SU-DHL-6 (cell line): ENCODE results near the gene KIF5C.

Source experiments
- H2AFZ ChIP-seq: fragments of 200-600 bp; sonication (generic); 2 replicates; pipeline ENCODE4 v1.6.1; 2014; ENCODE audit warnings: low read depth, mild to moderate bottlenecking, moderate library complexity, mixed read lengths, antibody characterized with exemption, low read length; ENCODE audit not compliant: severe bottlenecking
- H3F3A ChIP-seq: fragments of 200-600 bp; shearing (Covaris generic); 2 replicates; pipeline ENCODE4 v1.6.0; 2016; ENCODE audit warnings: antibody characterized with exemption, mild to moderate bottlenecking; ENCODE audit not compliant: insufficient read depth
- H3K27ac ChIP-seq: fragments of 200-600 bp; sonication (generic); 2 replicates; pipeline ENCODE4 v1.5.1; 2016; ENCODE audit warnings: low read depth, mild to moderate bottlenecking, low read length, moderate library complexity, mixed read lengths
- H3K27me3 ChIP-seq: fragments of 200-600 bp; sonication (generic), shearing (Covaris generic); 2 replicates; pipeline ENCODE4 v1.6.0; 2014; ENCODE audit warnings: mild to moderate bottlenecking, low read length
- H3K36me3 ChIP-seq: fragments of 200-600 bp; sonication (generic); 2 replicates; pipeline ENCODE4 v1.6.1; 2014; ENCODE audit warnings: mild to moderate bottlenecking, low read length, mixed read lengths
- H3K4me2 ChIP-seq: fragments of 300-600, 200-600 bp; shearing (Covaris generic), sonication (generic); 2 replicates; pipeline ENCODE4 v1.6.0; 2014; ENCODE audit warnings: low read length, low read depth, mild to moderate bottlenecking; ENCODE audit not compliant: poor library complexity, severe bottlenecking
- H3K4me3 ChIP-seq: fragments of 200-600 bp; sonication (generic); 2 replicates; pipeline ENCODE4 v1.5.1; 2014; ENCODE audit warnings: antibody characterized with exemption, low read length, mild to moderate bottlenecking, mixed read lengths; ENCODE audit not compliant: insufficient read depth, poor library complexity, severe bottlenecking
- H3K79me2 ChIP-seq: fragments of 200-600 bp; sonication (generic); 2 replicates; pipeline ENCODE4 v1.6.1; 2014; ENCODE audit warnings: mild to moderate bottlenecking, low read length, moderate library complexity; ENCODE audit not compliant: insufficient read depth
- H3K9ac ChIP-seq: fragments of 200-600 bp; sonication (generic); 2 replicates; pipeline ENCODE4 v1.7.0; 2014; ENCODE audit warnings: mild to moderate bottlenecking, low read length
- H3K9me2 ChIP-seq: fragments of 200-600 bp; sonication (generic); replicated peaks from 2 replicates; pipeline ENCODE4 v1.6.1; 2014; ENCODE audit warnings: low read length; ENCODE audit not compliant: insufficient read depth
- H3K9me3 ChIP-seq: fragments of 200-600 bp; sonication (generic); 2 replicates; pipeline ENCODE4 v1.6.1; 2014; ENCODE audit warnings: low read length, mixed read lengths; ENCODE audit not compliant: insufficient read depth
- H4K20me1 ChIP-seq: fragments of 200-600 bp; sonication (generic); 2 replicates; pipeline ENCODE4 v1.6.1; 2014; ENCODE audit warnings: low read depth, mild to moderate bottlenecking, antibody characterized with exemption, low read length, moderate library complexity, mixed read lengths
- EZH2phosphoT487 ChIP-seq: fragments of 200-600 bp; sonication (generic), shearing (Covaris generic); conservative IDR thresholded peaks from 2 replicates; pipeline ENCODE4 v1.6.1; 2018; ENCODE audit warnings: mild to moderate bottlenecking, antibody characterized with exemption, low read length, moderate library complexity, mixed read lengths
- TF ChIP-seq, protein P1 (sequence below): fragments of 200-600 bp; sonication (generic); IDR thresholded peaks from one replicate; pipeline ENCODE4 v1.5.1; 2017; ENCODE audit warnings: antibody characterized with exemption, mild to moderate bottlenecking, low read length, moderate library complexity; ENCODE audit not compliant: insufficient read depth, poor library complexity, severe bottlenecking

Gene KIF5C

DNA sequence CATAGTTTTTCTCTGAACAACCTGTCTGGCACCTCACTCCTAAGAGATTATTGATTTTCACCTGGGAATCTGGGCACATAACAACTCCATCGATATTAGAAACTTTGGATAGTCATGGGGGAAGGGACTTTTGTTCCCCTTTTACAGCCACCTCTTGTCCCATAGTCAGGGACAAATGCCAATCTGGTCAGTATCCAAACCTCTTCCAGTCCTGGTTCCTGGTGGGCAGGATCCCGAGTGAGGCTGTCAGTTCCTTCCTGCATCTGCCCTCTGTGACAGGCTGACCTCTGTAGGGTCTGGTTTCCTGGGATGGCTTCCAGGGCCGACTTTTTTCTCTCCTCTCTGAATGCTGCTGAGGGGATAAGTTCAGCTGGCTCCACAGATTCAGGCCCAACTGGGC lies 11.0 kb downstream of the KIF5C start:
- Histone ChIP-seq H3K9me3 (no peaks in the 10 kb centered on the region), H3K4me3 (no peak overlapping the region), H3K9ac (no peak overlapping the region), H3K27ac (no peak overlapping the region), H4K20me1 (no peaks in the 10 kb centered on the region), H3K9me2 (no peaks in the 10 kb centered on the region), H3K4me2 (no peak overlapping the region), H2AFZ (no peak overlapping the region), H3K27me3 (no peaks in the 10 kb centered on the region), H3K79me2 (no peaks in the 10 kb centered on the region), H3K36me3 (no peaks in the 10 kb centered on the region), H3F3A (no peaks in the 10 kb centered on the region)
- TF ChIP-seq EZH2phosphoT487, result no peak
- TF ChIP-seq, protein P1, sequence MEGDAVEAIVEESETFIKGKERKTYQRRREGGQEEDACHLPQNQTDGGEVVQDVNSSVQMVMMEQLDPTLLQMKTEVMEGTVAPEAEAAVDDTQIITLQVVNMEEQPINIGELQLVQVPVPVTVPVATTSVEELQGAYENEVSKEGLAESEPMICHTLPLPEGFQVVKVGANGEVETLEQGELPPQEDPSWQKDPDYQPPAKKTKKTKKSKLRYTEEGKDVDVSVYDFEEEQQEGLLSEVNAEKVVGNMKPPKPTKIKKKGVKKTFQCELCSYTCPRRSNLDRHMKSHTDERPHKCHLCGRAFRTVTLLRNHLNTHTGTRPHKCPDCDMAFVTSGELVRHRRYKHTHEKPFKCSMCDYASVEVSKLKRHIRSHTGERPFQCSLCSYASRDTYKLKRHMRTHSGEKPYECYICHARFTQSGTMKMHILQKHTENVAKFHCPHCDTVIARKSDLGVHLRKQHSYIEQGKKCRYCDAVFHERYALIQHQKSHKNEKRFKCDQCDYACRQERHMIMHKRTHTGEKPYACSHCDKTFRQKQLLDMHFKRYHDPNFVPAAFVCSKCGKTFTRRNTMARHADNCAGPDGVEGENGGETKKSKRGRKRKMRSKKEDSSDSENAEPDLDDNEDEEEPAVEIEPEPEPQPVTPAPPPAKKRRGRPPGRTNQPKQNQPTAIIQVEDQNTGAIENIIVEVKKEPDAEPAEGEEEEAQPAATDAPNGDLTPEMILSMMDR, result no peak

DNA sequence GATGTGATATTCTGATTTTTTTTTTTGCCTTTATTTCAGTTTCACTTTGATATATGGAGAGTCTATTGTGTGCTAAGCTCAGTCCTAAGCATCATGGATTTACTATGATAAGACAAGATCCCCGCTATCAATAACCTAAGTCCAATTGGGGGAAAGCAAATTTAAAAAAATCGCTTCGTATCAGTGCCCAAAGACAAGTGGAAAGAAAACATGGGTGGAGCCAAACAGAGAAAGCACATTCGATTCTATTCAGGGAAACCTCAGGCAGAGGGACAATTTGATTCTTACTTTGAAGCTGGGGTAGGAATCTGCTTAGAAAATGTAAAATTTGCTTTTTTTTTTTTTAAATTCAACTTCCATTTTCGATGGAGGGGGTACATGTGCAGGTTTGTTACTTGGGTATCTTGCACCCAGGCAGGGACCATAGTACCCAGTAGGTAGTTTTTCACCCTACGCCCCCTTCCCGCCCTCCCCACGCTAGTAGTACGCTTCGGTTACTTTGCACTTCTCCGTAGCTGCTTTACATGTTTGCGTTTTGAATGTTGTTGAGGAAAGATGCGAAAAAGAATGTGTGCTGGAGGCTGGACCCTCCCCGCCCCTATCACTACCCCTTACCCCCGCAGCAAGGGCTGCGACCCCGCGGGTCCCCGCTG lies 12.4 kb downstream of the KIF5C start:
- Histone ChIP-seq H3K27me3 (no peaks in the 10 kb centered on the region), H3K4me3 (no peak overlapping the region), H3K9ac (no peak overlapping the region), H2AFZ (peak overlapping the region; percentile 34), H3F3A (no peaks in the 10 kb centered on the region), H3K27ac (no peak overlapping the region), H3K79me2 (no peaks in the 10 kb centered on the region), H3K9me3 (no peaks in the 10 kb centered on the region), H3K9me2 (no peaks in the 10 kb centered on the region), H4K20me1 (no peaks in the 10 kb centered on the region), H3K36me3 (no peaks in the 10 kb centered on the region), H3K4me2 (peak overlapping the region; percentile 15)
- TF ChIP-seq EZH2phosphoT487, result no peak
- TF ChIP-seq, protein P1, result no peak

DNA sequence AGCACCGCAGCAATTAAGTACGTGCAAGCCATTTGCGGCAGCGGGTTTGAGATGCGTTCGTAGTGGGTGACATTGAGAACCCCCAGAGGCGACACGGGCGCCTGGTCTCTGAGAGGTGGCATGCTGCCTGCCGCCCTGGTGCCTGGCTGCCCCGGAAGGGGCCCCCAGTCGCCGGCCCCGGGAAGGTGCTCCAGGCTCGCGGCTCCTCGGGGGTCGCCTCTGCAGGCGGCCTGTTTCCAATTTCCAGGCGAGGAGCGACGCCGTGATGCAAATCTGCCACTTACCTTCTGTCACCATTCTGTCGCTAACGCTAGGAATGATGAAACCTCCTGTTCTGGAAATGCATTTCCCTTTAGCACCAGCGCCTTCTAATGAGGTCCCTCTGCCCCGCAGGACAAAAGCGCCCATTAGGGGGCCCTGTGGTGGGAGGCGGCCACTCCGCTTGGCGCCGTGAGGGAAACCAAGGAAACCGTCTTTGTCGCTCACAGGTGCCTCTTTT lies 13.0 kb downstream of the KIF5C start:
- H2AFZ ChIP-seq, result peak overlapping the region; percentile 34
- H3K9me2 ChIP-seq, result no peaks in the 10 kb centered on the region
- no peaks in the 10 kb centered on the region for H3K27me3 ChIP-seq
- no peaks in the 10 kb centered on the region for H3F3A ChIP-seq
- H3K27ac ChIP-seq, result no peak overlapping the region
- no peaks in the 10 kb centered on the region for H3K36me3 ChIP-seq
- no peak overlapping the region for H3K4me3 ChIP-seq
- no peaks in the 10 kb centered on the region for H4K20me1 ChIP-seq
- TF ChIP-seq, protein P1, result no peak
- TF ChIP-seq EZH2phosphoT487, result no peak
- no peaks in the 10 kb centered on the region for H3K9me3 ChIP-seq
- H3K4me2 ChIP-seq, result peak overlapping the region; percentile 15
- no peak overlapping the region for H3K9ac ChIP-seq
- H3K79me2 ChIP-seq, result no peaks in the 10 kb centered on the region
